WTC11 (cell line): ENCODE data around the gene DRG2. TPM values are rescaled to one million over a fixed set of nuclear protein-coding genes. Genes with fewer than 3 reads are reported as not detected.

Source experiments
- ATAC-seq: fragments of 200-7000 bp; cut with Tn5 transposase; 2 replicates; pipeline ENCODE4 v1.10.0; 2021; ENCODE audit warnings: mild to moderate bottlenecking, moderate library complexity
- CTCF ChIA-PET: fragments of 300-600 bp; sonication (Branson Sonifier 250); formaldehyde crosslinking; loops from one replicate; lab custom pipeline; 2021; ENCODE audit warnings: antibody characterized with exemption; lab: Charles Lee
- POLR2A ChIA-PET: fragments of 350-600 bp; sonication (Branson Sonifier 250); formaldehyde crosslinking; loops from one replicate; lab custom pipeline; 2021; ENCODE audit warnings: antibody characterized with exemption; lab: Charles Lee
- DNase-seq: peaks from one replicate; pipeline ENCODE4 v3.0.0; 2021; ENCODE audit warnings: low spot score
- H3K27ac Mint-ChIP-seq: 2 replicates; pipeline ENCODE4 v1.8.0; 2021; ENCODE audit warnings: mixed read lengths
- H3K27me3 Mint-ChIP-seq: 2 replicates; pipeline ENCODE4 v1.8.0; 2021; ENCODE audit warnings: low read depth, mild to moderate bottlenecking, moderate library complexity, mixed read lengths
- H3K36me3 Mint-ChIP-seq: 2 replicates; pipeline ENCODE4 v1.8.0; 2021; ENCODE audit warnings: mixed read lengths
- H3K4me1 Mint-ChIP-seq: 2 replicates; pipeline ENCODE4 v1.8.0; 2022; ENCODE audit warnings: mixed read lengths
- H3K4me3 Mint-ChIP-seq: 2 replicates; pipeline ENCODE4 v1.8.0; 2021; ENCODE audit warnings: mild to moderate bottlenecking, moderate library complexity, mixed read lengths
- H3K9me3 Mint-ChIP-seq: 2 replicates; pipeline ENCODE4 v1.8.0; 2021; ENCODE audit warnings: mixed read lengths
- ATF1 ChIP-seq: sonication (generic); formaldehyde crosslinking; IDR thresholded peaks from 2 replicates; pipeline ENCODE4 v1.8.1; 2023; ENCODE audit warnings: mild to moderate bottlenecking, moderate library complexity, missing genetic modification reagents
- CBFB ChIP-seq: sonication (generic); formaldehyde crosslinking; IDR thresholded peaks from 2 replicates; pipeline ENCODE4 v1.8.1; 2022; ENCODE audit warnings: mild to moderate bottlenecking, low read depth, missing genetic modification reagents
- CDX4 ChIP-seq: fragments of 250-450 bp; sonication (Bioruptor Pico); IDR thresholded peaks from 2 replicates; pipeline ENCODE4 v1.9.0; 2021; ENCODE audit warnings: moderate library complexity, mild to moderate bottlenecking, inconsistent platforms, borderline replicate concordance
- ELF4 ChIP-seq: sonication (generic); formaldehyde crosslinking; IDR thresholded peaks from 2 replicates; pipeline ENCODE4 v1.8.1; 2022; ENCODE audit warnings: low read depth, mild to moderate bottlenecking, moderate library complexity, missing genetic modification reagents
- ETV6 ChIP-seq: sonication (generic); formaldehyde crosslinking; IDR thresholded peaks from 2 replicates; pipeline ENCODE4 v1.8.1; 2022; ENCODE audit warnings: mild to moderate bottlenecking, missing genetic modification reagents
- FOXP1 ChIP-seq: sonication (generic); formaldehyde crosslinking; IDR thresholded peaks from 2 replicates; pipeline ENCODE4 v1.8.0; 2022; ENCODE audit warnings: missing genetic modification reagents, mild to moderate bottlenecking, moderate library complexity, borderline replicate concordance
- HMGA2 ChIP-seq: fragments of 250-450 bp; sonication (Bioruptor Pico); IDR thresholded peaks from 2 replicates; pipeline ENCODE4 v1.4.0; 2021; ENCODE audit warnings: mild to moderate bottlenecking, moderate library complexity
- JAZF1 ChIP-seq: fragments of 250-450 bp; sonication (Bioruptor Pico); IDR thresholded peaks from 2 replicates; pipeline ENCODE4 v1.9.0; 2021; ENCODE audit warnings: moderate library complexity, mild to moderate bottlenecking, inconsistent platforms
- KAT7 ChIP-seq: sonication (generic); formaldehyde crosslinking; IDR thresholded peaks from 2 replicates; pipeline ENCODE4 v1.8.1; 2023; ENCODE audit warnings: missing genetic modification reagents, mild to moderate bottlenecking, borderline replicate concordance
- MLX ChIP-seq: sonication (generic); formaldehyde crosslinking; IDR thresholded peaks from 2 replicates; pipeline ENCODE4 v1.8.1; 2023; ENCODE audit warnings: mild to moderate bottlenecking, missing genetic modification reagents, moderate library complexity
- NFATC4 ChIP-seq: fragments of 250-450 bp; sonication (Bioruptor Pico); IDR thresholded peaks from 2 replicates; pipeline ENCODE4 v1.9.0; 2021; ENCODE audit warnings: mild to moderate bottlenecking
- NFE2L1 ChIP-seq: sonication (generic); formaldehyde crosslinking; IDR thresholded peaks from 2 replicates; pipeline ENCODE4 v1.8.1; 2023; ENCODE audit warnings: missing genetic modification reagents
- NR3C1 ChIP-seq: sonication (generic); formaldehyde crosslinking; conservative IDR thresholded peaks from 2 replicates; pipeline ENCODE4 v1.8.1; 2023; ENCODE audit warnings: low read depth, mild to moderate bottlenecking, missing genetic modification reagents
- PRRX2 ChIP-seq: fragments of 250-450 bp; sonication (Bioruptor Pico); IDR thresholded peaks from 2 replicates; pipeline ENCODE4 v1.8.0; 2021; ENCODE audit warnings: mild to moderate bottlenecking
- TEAD1 ChIP-seq: sonication (generic); formaldehyde crosslinking; IDR thresholded peaks from 2 replicates; pipeline ENCODE4 v1.8.0; 2022; ENCODE audit warnings: mild to moderate bottlenecking, missing genetic modification reagents
- ZBTB21 ChIP-seq: sonication (generic); formaldehyde crosslinking; IDR thresholded peaks from 2 replicates; pipeline ENCODE4 v1.8.1; 2023; ENCODE audit warnings: mild to moderate bottlenecking, missing genetic modification reagents, borderline replicate concordance
- ZNF512 ChIP-seq: sonication (generic); formaldehyde crosslinking; IDR thresholded peaks from 2 replicates; pipeline ENCODE4 v1.8.1; 2022; ENCODE audit warnings: missing genetic modification reagents, borderline replicate concordance
- ZNF532 ChIP-seq: fragments of 250-450 bp; sonication (Bioruptor Pico); IDR thresholded peaks from 2 replicates; pipeline ENCODE4 v1.9.0; 2021; ENCODE audit warnings: mild to moderate bottlenecking, borderline replicate concordance
- total RNA-seq: library from RNA; stranded (reverse); gene quantifications from 3 replicates; pipeline ENCODE4 v1.2.3, GENCODE V29; 2021
- TF ChIP-seq, protein P1 (sequence below): sonication (generic); formaldehyde crosslinking; IDR thresholded peaks from 2 replicates; pipeline ENCODE4 v1.8.1; 2022; ENCODE audit warnings: mild to moderate bottlenecking, moderate library complexity, missing genetic modification reagents
- TF ChIP-seq, protein P2 (sequence below): sonication (generic); formaldehyde crosslinking; IDR thresholded peaks from 2 replicates; pipeline ENCODE4 v1.8.0; 2022; ENCODE audit warnings: mild to moderate bottlenecking, missing genetic modification reagents
- TF ChIP-seq, protein P3 (sequence below): sonication (generic); formaldehyde crosslinking; IDR thresholded peaks from 2 replicates; pipeline ENCODE4 v1.8.0; 2023; ENCODE audit warnings: missing genetic modification reagents
- TF ChIP-seq, protein P4 (sequence below): sonication (generic); formaldehyde crosslinking; IDR thresholded peaks from 2 replicates; pipeline ENCODE4 v1.8.0; 2022; ENCODE audit warnings: mild to moderate bottlenecking, missing genetic modification reagents

The DRG2 gene
- total RNA-seq, 1 experiment from 2014 or later = 41.4 TPM

DNA sequence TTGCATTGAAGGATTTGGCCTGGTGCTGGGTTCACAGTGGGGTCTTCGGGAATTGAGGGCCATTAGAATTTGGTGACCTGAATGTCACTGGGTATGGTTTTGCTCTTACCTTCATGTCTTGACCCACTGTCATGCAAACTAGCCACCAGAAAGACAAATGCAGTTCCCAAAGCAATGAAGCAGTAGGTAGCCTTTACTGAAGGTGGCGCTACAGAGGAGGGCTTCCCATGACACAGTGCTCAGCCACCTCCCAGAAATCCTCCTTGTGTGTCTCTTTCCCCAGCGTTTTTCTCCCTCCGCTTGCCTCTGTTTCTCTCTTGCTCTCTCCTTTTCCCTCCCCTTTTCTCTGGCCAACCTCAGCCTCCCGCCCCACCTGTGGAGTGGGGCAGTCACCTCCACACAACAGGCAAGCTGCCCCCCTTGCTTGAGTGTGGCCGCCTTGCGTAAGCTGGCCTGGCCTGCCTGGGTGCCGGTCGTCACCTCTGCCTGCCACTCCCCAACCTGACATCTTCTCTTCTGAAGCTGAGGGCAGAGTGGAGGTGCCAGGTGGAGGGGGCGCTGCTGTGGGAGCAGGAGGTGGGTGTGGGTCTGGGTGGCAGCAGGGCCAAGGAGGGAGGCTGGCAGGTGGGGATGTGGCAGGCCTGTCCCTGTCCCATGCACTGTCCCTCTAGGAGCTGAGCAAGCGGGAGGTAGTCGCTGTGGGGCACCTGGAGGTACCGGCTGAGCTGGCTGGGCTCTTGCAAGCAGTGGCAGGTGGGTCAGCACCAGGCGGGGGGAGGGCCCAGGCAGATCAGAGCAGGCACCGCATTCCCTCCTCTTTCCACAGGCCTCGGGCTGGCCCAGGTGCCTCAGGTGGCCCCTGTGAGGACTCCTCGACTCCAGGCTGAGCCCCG is 55.5 kb downstream of the DRG2 start (continued):
- TF ChIP-seq TEAD1 (CRISPR knock-in tag) = 0 out of 2 replicates have a peak, but pooled peaks have one; percentile 26
- TF ChIP-seq FOXP1 (CRISPR knock-in tag) = peak; percentile 65; the same call in 1 of the 2 replicates
- TF ChIP-seq, protein P1, sequence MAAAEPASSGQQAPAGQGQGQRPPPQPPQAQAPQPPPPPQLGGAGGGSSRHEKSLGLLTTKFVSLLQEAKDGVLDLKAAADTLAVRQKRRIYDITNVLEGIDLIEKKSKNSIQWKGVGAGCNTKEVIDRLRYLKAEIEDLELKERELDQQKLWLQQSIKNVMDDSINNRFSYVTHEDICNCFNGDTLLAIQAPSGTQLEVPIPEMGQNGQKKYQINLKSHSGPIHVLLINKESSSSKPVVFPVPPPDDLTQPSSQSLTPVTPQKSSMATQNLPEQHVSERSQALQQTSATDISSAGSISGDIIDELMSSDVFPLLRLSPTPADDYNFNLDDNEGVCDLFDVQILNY (CRISPR knock-in tag) = no peak
- no peak for TF ChIP-seq HMGA2 (CRISPR knock-in tag)
- TF ChIP-seq CDX4 = no peak
- TF ChIP-seq ETV6 = no peak
- TF ChIP-seq NFE2L1 (CRISPR knock-in tag) = no peak
- TF ChIP-seq, protein P2, sequence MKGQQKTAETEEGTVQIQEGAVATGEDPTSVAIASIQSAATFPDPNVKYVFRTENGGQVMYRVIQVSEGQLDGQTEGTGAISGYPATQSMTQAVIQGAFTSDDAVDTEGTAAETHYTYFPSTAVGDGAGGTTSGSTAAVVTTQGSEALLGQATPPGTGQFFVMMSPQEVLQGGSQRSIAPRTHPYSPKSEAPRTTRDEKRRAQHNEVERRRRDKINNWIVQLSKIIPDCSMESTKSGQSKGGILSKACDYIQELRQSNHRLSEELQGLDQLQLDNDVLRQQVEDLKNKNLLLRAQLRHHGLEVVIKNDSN = no peak
- TF ChIP-seq ELF4 (CRISPR knock-in tag) = no peak
- no peak for TF ChIP-seq NR3C1
- TF ChIP-seq, protein P3, sequence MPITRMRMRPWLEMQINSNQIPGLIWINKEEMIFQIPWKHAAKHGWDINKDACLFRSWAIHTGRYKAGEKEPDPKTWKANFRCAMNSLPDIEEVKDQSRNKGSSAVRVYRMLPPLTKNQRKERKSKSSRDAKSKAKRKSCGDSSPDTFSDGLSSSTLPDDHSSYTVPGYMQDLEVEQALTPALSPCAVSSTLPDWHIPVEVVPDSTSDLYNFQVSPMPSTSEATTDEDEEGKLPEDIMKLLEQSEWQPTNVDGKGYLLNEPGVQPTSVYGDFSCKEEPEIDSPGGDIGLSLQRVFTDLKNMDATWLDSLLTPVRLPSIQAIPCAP (CRISPR knock-in tag) = no peak
- no peak for TF ChIP-seq PRRX2 (CRISPR knock-in tag)
- TF ChIP-seq, protein P4, sequence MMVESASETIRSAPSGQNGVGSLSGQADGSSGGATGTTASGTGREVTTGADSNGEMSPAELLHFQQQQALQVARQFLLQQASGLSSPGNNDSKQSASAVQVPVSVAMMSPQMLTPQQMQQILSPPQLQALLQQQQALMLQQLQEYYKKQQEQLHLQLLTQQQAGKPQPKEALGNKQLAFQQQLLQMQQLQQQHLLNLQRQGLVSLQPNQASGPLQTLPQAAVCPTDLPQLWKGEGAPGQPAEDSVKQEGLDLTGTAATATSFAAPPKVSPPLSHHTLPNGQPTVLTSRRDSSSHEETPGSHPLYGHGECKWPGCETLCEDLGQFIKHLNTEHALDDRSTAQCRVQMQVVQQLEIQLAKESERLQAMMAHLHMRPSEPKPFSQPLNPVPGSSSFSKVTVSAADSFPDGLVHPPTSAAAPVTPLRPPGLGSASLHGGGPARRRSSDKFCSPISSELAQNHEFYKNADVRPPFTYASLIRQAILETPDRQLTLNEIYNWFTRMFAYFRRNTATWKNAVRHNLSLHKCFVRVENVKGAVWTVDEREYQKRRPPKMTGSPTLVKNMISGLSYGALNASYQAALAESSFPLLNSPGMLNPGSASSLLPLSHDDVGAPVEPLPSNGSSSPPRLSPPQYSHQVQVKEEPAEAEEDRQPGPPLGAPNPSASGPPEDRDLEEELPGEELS (CRISPR knock-in tag) = no peak
- no peak for TF ChIP-seq JAZF1 (CRISPR knock-in tag)
- no peak for TF ChIP-seq MLX (CRISPR knock-in tag)
- TF ChIP-seq NFATC4 = no peak
- no peak for TF ChIP-seq KAT7
- TF ChIP-seq ZNF512 (CRISPR knock-in tag) = no peak
- TF ChIP-seq, all 79 proteins: peak for 5

- no peak for DNase-seq
- Mint-ChIP-seq H3K27ac (no peak overlapping the region), H3K4me3 (no peak overlapping the region), H3K36me3 (no peaks in the 10 kb centered on the region), H3K9me3 (no peaks in the 10 kb centered on the region), H3K27me3 (no peaks in the 10 kb centered on the region; the same call in 1 of the 2 replicates), H3K4me1 (peaks cover 12% of the 10 kb centered on the region)
- no peak for ATAC-seq
- CTCF ChIA-PET = interaction anchor here (0.6 to 5.1 kb wide), 6 partner anchors 9 to 253 kb away, joined by 3 to 89 read pairs (median 7); no protein-coding TSS in a partner anchor
- POLR2A ChIA-PET = interaction anchor here (0.5 kb wide), 1 partner anchor 68 kb away, joined by 3 read pairs; no protein-coding TSS in a partner anchor
- no peak for TF ChIP-seq CBFB (CRISPR knock-in tag)
- no peak for TF ChIP-seq ATF1 (CRISPR knock-in tag)
- TF ChIP-seq ZNF532 = no peak
- no peak for TF ChIP-seq ZBTB21 (CRISPR knock-in tag)
These were observed 56.5 kb downstream of the DRG2 start for GRCh38 chr17:18144261-18144660.
